Ishikawa (cell line): ENCODE data around the gene DENND5A.

Experiments
- CEBPB ChIP-seq: IDR thresholded peaks from 2 replicates; pipeline ENCODE4 v1.6.1; 2012
- CREB1 ChIP-seq: IDR thresholded peaks from 2 replicates; pipeline ENCODE4 v1.6.1; 2012; ENCODE audit warnings: low read depth
- EGR1 ChIP-seq: IDR thresholded peaks from 2 replicates; pipeline ENCODE4 v1.6.1; 2012
- EP300 ChIP-seq: IDR thresholded peaks from 2 replicates; pipeline ENCODE4 v1.6.1; 2012; ENCODE audit warnings: borderline replicate concordance
- FOXM1 ChIP-seq: IDR thresholded peaks from 2 replicates; pipeline ENCODE4 v1.6.1; 2012; ENCODE audit warnings: low read depth, borderline replicate concordance
- MAX ChIP-seq: IDR thresholded peaks from 2 replicates; pipeline ENCODE4 v1.6.1; 2012
- NFIC ChIP-seq: IDR thresholded peaks from 2 replicates; pipeline ENCODE4 v1.6.1; 2012
- RAD21 ChIP-seq: IDR thresholded peaks from 2 replicates; pipeline ENCODE4 v1.6.1; 2012; ENCODE audit warnings: low read depth
- REST ChIP-seq: IDR thresholded peaks from 2 replicates; pipeline ENCODE4 v1.6.1; 2012; ENCODE audit warnings: low read depth, mild to moderate bottlenecking
- TAF1 ChIP-seq: IDR thresholded peaks from 2 replicates; pipeline ENCODE4 v1.6.1; 2012; ENCODE audit warnings: low read depth, mild to moderate bottlenecking
- TCF12 ChIP-seq: IDR thresholded peaks from 2 replicates; pipeline ENCODE4 v1.6.1; 2012; ENCODE audit warnings: low read depth
- TEAD4 ChIP-seq: IDR thresholded peaks from 2 replicates; pipeline ENCODE4 v1.6.1; 2012
- USF1 ChIP-seq: IDR thresholded peaks from 2 replicates; pipeline ENCODE4 v1.6.1; 2012
- YY1 ChIP-seq: IDR thresholded peaks from 2 replicates; pipeline ENCODE4 v1.6.1; 2012; ENCODE audit warnings: low read depth
- ZBTB7A ChIP-seq: IDR thresholded peaks from 2 replicates; pipeline ENCODE4 v1.6.1; 2012; ENCODE audit warnings: low read depth

The DENND5A gene

GRCh38 chr11:9112075-9112474 lies 153.1 kb downstream of the DENND5A start:
- TF ChIP-seq FOXM1 (no peak), NFIC (no peak), TEAD4 (no peak), CEBPB (no peak), REST (no peak), TCF12 (no peak), ZBTB7A (no peak), EP300 (no peak), CREB1 (no peak), RAD21 (no peak)

GRCh38 chr11:9109858-9110731 lies 155.1 kb downstream of the DENND5A start:
- TF ChIP-seq USF1 (no peak), YY1 (no peak), TEAD4 (no peak), REST (no peak)

- TF ChIP-seq TCF12 (no peak), NFIC (no peak), CEBPB (no peak)
Measured at GRCh38 chr11:9104580-9104979, 160.6 kb downstream of the DENND5A start.

GRCh38 chr11:9103542-9104276 lies 161.4 kb downstream of the DENND5A start:
- TF ChIP-seq MAX (no peak), CREB1 (no peak), ZBTB7A (no peak), USF1 (no peak)

GRCh38 chr11:9099617-9100016 lies 165.5 kb downstream of the DENND5A start:
- TF ChIP-seq CREB1 (no peak), FOXM1 (no peak), REST (no peak), YY1 (no peak), MAX (no peak), TAF1 (no peak), EGR1 (no peak), RAD21 (no peak), TEAD4 (no peak), ZBTB7A (no peak), CEBPB (no peak), USF1 (no peak), EP300 (no peak), NFIC (no peak), TCF12 (no peak)
